Transverse colon (tissue), 4 donors: ENCODE results near the gene COL5A3. TPM values are rescaled to one million over a fixed set of nuclear protein-coding genes. Genes with fewer than 3 reads are reported as not detected.

Experiments
- DNase-seq: peaks from one replicate; pipeline ENCODE4 v3.0.0-alpha.2; 2019
- H3K27ac ChIP-seq, 4 donors: fragments of 200-600 bp; sonication (generic); 2 replicates each; pipeline ENCODE4 v1.5.1; 2016 to 2018; ENCODE audit warnings: inconsistent platforms in 4 of 4
- H3K27me3 ChIP-seq: fragments of 200-600 bp; sonication (generic); 2 replicates; pipeline ENCODE4 v1.5.1; 2017; ENCODE audit warnings: inconsistent platforms
- H3K36me3 ChIP-seq, 4 donors: fragments of 200-600 bp; sonication (generic); 2 replicates each; pipeline ENCODE4 v1.5.1; 2017 to 2019; ENCODE audit warnings: inconsistent platforms in 4 of 4
- H3K4me1 ChIP-seq, 4 donors: fragments of 200-600 bp; sonication (generic); 2 replicates each; pipeline ENCODE4 v1.5.1; 2017 to 2020; ENCODE audit warnings: inconsistent platforms in 4 of 4
- H3K4me3 ChIP-seq, 4 donors: fragments of 200-600 bp; sonication (generic); 1 replicate in 1 of 4; 2 replicates in 3 of 4; pipeline versions ENCODE4 v1.5.1 to v1.6.1; 2017 to 2019; ENCODE audit warnings: inconsistent platforms in 4 of 4
- H3K9me3 ChIP-seq, 2 donors: fragments of 200-600 bp; sonication (generic); 2 replicates each; pipeline ENCODE4 v1.5.1; 2017 to 2019; ENCODE audit warnings: inconsistent platforms in 2 of 2
- CTCF ChIP-seq, 5 experiments: fragments of 200-600 bp in 3 of 5; fragments of 450-650 bp in 2 of 5; sonication (generic) in 3 of 5; IDR thresholded peaks; 1 replicate in 2 of 5; 2 replicates in 3 of 5; pipeline ENCODE4 v1.5.1; 2016 to 2017; ENCODE audit warnings: antibody characterized with exemption in 5 of 5, inconsistent platforms in 3 of 5, mild to moderate bottlenecking in 2 of 5, moderate library complexity in 1 of 5
- EP300 ChIP-seq: sonication (generic); formaldehyde crosslinking; IDR thresholded peaks from one replicate; pipeline ENCODE4 v1.6.1; 2017; ENCODE audit warnings: antibody characterized with exemption, low read depth
- POLR2A ChIP-seq: fragments of 450-650 bp; IDR thresholded peaks from one replicate; pipeline ENCODE4 v1.6.1; 2016; ENCODE audit warnings: antibody characterized with exemption, mild to moderate bottlenecking, moderate library complexity
- POLR2AphosphoS5 ChIP-seq, 3 donors: sonication (generic); formaldehyde crosslinking; IDR thresholded peaks; one replicate each; pipeline ENCODE4 v1.6.1; 2016; ENCODE audit warnings: antibody characterized with exemption in 3 of 3
- WGBS, 2 donors: methylation state at CpG; one replicate each; pipeline ENCODE4 v1.1.5; 2018; ENCODE audit warnings: low coverage in 1 of 2; 5-methylcytosine and 5-hydroxymethylcytosine counted together
- in situ Hi-C, 4 donors: fragments of 200-750 bp; cut with MboI; loops; one replicate each; pipeline versions ENCODE4 v1.15.0 to v1.15.1; 2017; ENCODE audit warnings: low sequenced_read_pairs in 3 of 4, low pct_ligation_motif_present in 1 of 4, low pct_unique_long_range_greater_than_20kb in 1 of 4
- intact Hi-C: fragments of 100-400 bp; cut with DNase I; formaldehyde crosslinking; loops from one replicate; pipeline ENCODE4 v1.15.1; 2023; ENCODE audit warnings: low total_unique reads
- total RNA-seq, 4 donors: library from RNA; depleted of rRNA; stranded (reverse); fragments of >200 nt; gene quantifications; one replicate each; pipeline ENCODE4 v1.1.0, GENCODE V29; 2016

The COL5A3 gene
- total RNA-seq, 4 donors from 2014 or later, result 2.5 to 17.7 (median 7.9) TPM

GRCh38 chr19:9936326-9937000 is 73.8 kb downstream of the COL5A3 start, which contains the start of gene OLFM2:
Gene OLFM2, minus strand, starts transcription at chr19:9936515. Its CDS starts 149 bp downstream, at chr19:9936366.
- Histone ChIP-seq H3K4me1 (peaks cover 0 to 20% (median 10%) of the 10 kb centered on the region in 4 donors), H3K36me3 (no peaks in the 10 kb centered on the region), H3K4me3 (peak within 1 kb of the TSS in 2 of 4 donors; percentile 25 to 49), H3K9me3 (no peaks in the 10 kb centered on the region), H3K27ac (no peak within 1 kb of the TSS), H3K27me3 (peaks cover 57% of the 10 kb centered on the region)
- intact Hi-C loops, result no loop called here
- TF ChIP-seq POLR2A (no peak), POLR2AphosphoS5 (IDR thresholded peaks at IDR 0.05) (no peak), CTCF (IDR thresholded peaks at IDR 0.05) (no peak), EP300 (no peak)
- in situ Hi-C loops, result loop anchor here (10.0 to 25.0 kb wide), 2 partner anchors 88 to 451 kb away; partner anchors contain the start of gene TYK2 (in 3 of the 4)
- WGBS, 2 donors, result 2 to 13% methylated on average over 1 to 14 of the region's 62 CpGs
- DNase-seq, result no peak

DNA sequence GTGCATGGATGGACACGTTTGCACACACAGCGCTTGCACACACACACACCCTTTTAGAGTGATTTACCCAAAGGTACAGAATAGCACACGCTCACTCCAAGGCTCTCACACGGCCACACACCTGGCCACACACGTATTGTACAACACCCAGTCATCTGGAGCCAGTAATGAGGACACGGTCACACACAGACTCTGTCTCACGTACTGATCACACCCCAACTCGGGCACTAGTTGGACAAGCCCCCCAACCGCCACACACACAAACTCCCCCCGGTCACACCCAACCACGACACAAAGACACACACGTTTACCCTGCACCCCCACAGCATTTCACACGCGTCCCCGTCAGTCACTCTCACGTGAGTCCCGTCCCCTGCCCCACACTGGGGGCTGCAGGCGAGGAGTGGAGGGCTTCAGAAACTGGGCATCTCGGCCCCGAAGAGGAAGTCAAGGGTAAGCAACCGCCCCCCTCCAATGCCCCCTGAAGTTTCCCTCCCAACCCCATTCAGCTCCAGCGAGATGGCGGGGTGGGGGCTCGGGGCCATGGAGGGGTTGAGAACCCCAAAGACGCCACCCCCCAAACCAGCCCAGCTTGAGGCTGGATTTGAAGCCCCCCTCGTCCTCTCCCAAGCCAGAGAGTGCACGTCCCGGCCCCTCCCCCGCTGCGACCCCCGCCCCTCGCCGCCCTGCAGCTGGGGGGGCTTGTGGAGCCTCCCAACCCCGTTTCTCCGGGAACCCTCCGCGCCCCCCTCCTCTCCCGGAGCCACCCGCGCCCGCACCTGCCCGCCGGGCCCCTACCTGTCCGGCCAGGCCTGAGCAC is 74.6 kb downstream of the COL5A3 start:
- 0 to 3% methylated on average over 6 to 26 of the region's 44 CpGs for WGBS, 2 donors
- intact Hi-C loops, result no loop called here
- TF ChIP-seq CTCF (IDR thresholded peaks at IDR 0.05) (no peak), EP300 (no peak), POLR2A (no peak)
- Histone ChIP-seq H3K4me3 (peak overlapping the region in 2 of 4 donors; percentile 25 to 49), H3K27me3 (peaks cover 57% of the 10 kb centered on the region), H3K27ac (no peak overlapping the region), H3K9me3 (no peaks in the 10 kb centered on the region), H3K4me1 (peaks cover 3 to 24% (median 10%) of the 10 kb centered on the region in 4 donors), H3K36me3 (no peaks in the 10 kb centered on the region)
- no peak for DNase-seq
- in situ Hi-C loops, result loop anchor here (10.0 to 25.0 kb wide), 2 partner anchors 89 to 452 kb away; partner anchors contain the start of gene TYK2 (in 3 of the 4)

DNA sequence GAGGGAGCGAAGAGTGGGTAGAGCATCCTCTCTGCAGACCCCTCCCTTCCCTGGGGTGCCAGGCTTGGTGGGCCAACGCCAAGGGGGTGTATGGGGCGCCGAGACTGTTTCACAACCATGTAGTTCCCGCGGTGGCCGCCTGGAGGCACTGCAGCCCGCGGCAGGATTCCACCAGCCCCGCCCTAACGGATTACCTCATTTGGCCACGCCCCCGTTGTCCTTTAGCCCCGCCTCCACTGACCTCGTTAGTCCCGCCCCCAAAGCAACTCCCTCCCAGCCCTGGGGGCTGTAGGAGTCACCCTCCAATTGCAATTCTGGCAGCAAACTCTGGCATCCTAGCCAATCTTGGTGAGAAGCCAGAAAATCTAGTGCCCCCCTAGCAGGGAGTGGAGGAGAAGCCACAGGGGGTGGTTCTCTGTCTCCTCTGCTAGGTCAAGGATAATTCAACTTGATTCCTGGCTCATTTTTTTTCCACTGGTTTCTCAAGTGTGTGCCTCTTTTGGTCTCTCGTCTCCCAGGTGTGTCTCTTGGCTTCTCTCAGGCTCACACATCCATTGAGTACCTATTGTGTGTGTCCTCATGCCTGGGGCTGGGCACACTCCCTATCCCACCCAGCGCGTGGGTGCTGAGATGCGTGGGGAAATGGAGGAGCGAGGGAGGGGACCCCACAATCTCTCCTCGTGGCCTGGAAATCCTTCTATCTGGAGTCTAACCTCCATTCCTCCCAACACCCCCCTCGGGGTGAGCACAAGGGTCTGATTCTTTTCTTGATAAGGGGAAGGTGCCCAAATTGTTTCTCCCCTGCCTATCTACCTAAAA is 76.0 kb downstream of the COL5A3 start:
- Histone ChIP-seq H3K4me3 (no peak overlapping the region), H3K27ac (no peak overlapping the region), H3K9me3 (no peaks in the 10 kb centered on the region), H3K36me3 (no peaks in the 10 kb centered on the region), H3K4me1 (peaks cover 3 to 24% (median 10%) of the 10 kb centered on the region in 4 donors), H3K27me3 (peaks cover 57% of the 10 kb centered on the region)
- DNase-seq, result peak; percentile 74
- intact Hi-C loops (no loop called here), in situ Hi-C loops (loop anchor here (5.0 to 25.0 kb wide), 3 partner anchors 90 to 453 kb away; partner anchors contain the start of gene TYK2 (in 3 of the 4))
- 12% methylated on average over 23 of the region's 23 CpGs; no CpG with 5 or more reads in 1 of the 2 donors for WGBS, 2 donors
- TF ChIP-seq POLR2AphosphoS5 (IDR thresholded peaks at IDR 0.05) (no peak), CTCF (IDR thresholded peaks at IDR 0.05) (peak; percentile 75 to 86 (median 82))
